ENCODE data around the gene ZBTB24. TPM values are rescaled to one million over a fixed set of nuclear protein-coding genes. Genes with fewer than 3 reads are reported as not detected.
A peak's percentile ranks its signal among the peaks of the same experiment; 100 is the strongest.

ZBTB24 gene
- total and polyA plus RNA-seq, 2 of the 13 experiments (the other 11 are each of a cell fraction or from before 2014, with no cell fraction given), result 1.5 to 6.2 TPM

DNA sequence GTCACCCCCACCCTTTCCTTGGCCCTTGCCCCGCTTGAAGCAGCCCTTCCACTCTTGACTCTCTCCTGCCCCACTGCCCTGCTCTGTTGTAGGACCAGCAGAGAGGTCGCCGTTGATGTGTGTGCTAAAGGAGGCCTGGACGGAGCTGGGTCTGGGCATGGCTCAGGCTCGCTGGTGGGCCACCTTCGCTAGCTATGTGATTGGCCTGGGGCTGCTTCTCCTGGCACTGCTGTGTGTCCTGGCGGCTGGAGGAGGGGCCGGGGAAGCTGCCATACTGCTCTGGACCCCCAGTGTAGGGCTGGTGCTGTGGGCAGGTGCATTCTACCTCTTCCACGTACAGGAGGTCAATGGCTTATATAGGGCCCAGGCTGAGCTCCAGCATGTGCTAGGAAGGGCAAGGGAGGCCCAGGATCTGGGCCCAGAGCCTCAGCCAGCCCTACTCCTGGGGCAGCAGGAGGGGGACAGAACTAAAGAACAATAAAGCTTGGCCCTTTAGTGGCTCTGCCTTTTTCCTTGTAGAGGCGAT, 39.5 kb downstream of the ZBTB24 start (continued):
- no peak for TF ChIP-seq RNF219 (CRISPR knock-in tag; IDR thresholded peaks at IDR 0.05)
- TF ChIP-seq NFKBIZ (CRISPR knock-in tag; IDR thresholded peaks at IDR 0.05), result no peak
- no peak for TF ChIP-seq HOXD1 (CRISPR knock-in tag; IDR thresholded peaks at IDR 0.05)
- TF ChIP-seq, protein P1, sequence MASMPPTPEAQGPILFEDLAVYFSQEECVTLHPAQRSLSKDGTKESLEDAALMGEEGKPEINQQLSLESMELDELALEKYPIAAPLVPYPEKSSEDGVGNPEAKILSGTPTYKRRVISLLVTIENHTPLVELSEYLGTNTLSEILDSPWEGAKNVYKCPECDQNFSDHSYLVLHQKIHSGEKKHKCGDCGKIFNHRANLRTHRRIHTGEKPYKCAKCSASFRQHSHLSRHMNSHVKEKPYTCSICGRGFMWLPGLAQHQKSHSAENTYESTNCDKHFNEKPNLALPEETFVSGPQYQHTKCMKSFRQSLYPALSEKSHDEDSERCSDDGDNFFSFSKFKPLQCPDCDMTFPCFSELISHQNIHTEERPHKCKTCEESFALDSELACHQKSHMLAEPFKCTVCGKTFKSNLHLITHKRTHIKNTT (CRISPR knock-in tag; IDR thresholded peaks at IDR 0.05), result no peak
- TF ChIP-seq RARG (CRISPR knock-in tag; IDR thresholded peaks at IDR 0.05; ENCODE audit: low read depth), result no peak

DNA sequence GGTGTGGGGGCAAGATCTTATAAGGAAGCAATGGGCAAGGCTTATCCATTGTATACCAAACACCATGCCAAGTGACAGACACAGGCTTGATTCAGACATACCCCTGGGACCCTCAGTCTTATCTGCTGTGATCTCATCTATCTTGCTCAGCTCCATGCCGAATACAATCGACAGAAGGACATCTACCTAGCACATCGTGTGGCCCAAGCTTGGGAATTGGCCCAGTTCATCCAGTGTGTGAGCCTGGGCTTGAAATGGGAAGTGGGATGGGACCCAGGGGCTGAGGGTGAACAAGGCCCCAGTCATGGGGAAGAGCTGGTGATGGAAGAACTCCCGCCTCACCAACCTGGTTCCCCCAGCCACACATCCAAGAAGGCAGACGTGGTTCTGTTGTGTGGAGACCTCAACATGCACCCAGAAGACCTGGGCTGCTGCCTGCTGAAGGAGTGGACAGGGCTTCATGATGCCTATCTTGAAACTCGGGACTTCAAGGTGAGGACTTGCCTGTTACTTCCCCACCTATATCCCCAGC, 40.6 kb downstream of the ZBTB24 start:
- no TSS peak for BruUV-seq (replicated peaks)
- Histone ChIP-seq H2AFZ (ENCODE audit: low read length) (no peak overlapping the region), H3K4me1 (ENCODE audit: insufficient read depth, low read length) (peaks cover 25% of the 10 kb centered on the region), H3K27ac (ENCODE audit: extremely low read length, insufficient read depth, low read length) (no peak overlapping the region), H3K4me3 (replicated peaks in 1 of 3; ENCODE audit: insufficient read depth in 1 of 3, low read depth in 2 of 3, low read length in 3 of 3) (no peak overlapping the region), H3K79me2 (ENCODE audit: insufficient read depth, low read length) (peaks cover 9% of the 10 kb centered on the region), H3K4me2 (ENCODE audit: low read depth, low read length) (peak overlapping the region; percentile 93; the same call in 1 of the 2 replicates), H3K36me3 (replicated peaks in 1 of 2; ENCODE audit: control insufficient read depth in 1 of 2, insufficient read depth in 2 of 2, low read length in 2 of 2) (peaks cover 2 to 10% of the 10 kb centered on the region in 2 experiments; a peak in 3 of 5 replicates), H3K27me3 (ENCODE audit: control insufficient read depth in 1 of 2, insufficient read depth in 2 of 2, low read length in 2 of 2) (no peaks in the 10 kb centered on the region; a peak in 1 of 5 replicates), H3K9me3 (ENCODE audit: low read length) (no peaks in the 10 kb centered on the region), H3K9ac (ENCODE audit: insufficient read depth, low read depth, low read length) (no peak overlapping the region), H4K20me1 (ENCODE audit: insufficient read depth, low read length) (no peaks in the 10 kb centered on the region)
- 96% methylated on average over 6 of the region's 6 CpGs for WGBS (ENCODE audit: low lambda C conversion rate)
- ChIA-PET CTCF (ENCODE audit: low intra/inter-chr PET ratio, low total read pairs) (no interaction called here), POLR2A (interaction anchor here (1.4 to 3.8 kb wide), 4 partner anchors 12 to 60 kb away, joined by 3 to 29 read pairs (median 13); partner anchors contain the start of genes CD164 and MICAL1)
- intact Hi-C loops (cut with micrococcal nuclease; ENCODE audit: unreplicated experiment), result no loop called here
- ATAC-seq (no peak), FAIRE-seq (no peak), DNase-seq (ENCODE audit: low spot score) (no peak)
- in situ Hi-C loops (cut with HindIII; ENCODE audit: extremely low pct_ligation_motif_present, low pct_unique_long_range_greater_than_20kb), result loop anchor here (5.0 kb wide), 1 partner anchor 60 kb away; the partner anchor contains the start of gene CD164
- no peak for TF ChIP-seq ZNF256 (CRISPR knock-in tag; conservative IDR thresholded peaks at IDR 0.05)
- no peak for TF ChIP-seq SRSF1 (optimal IDR thresholded peaks at IDR 0.05; ENCODE audit: low read depth, low read length)
- TF ChIP-seq, protein P2, sequence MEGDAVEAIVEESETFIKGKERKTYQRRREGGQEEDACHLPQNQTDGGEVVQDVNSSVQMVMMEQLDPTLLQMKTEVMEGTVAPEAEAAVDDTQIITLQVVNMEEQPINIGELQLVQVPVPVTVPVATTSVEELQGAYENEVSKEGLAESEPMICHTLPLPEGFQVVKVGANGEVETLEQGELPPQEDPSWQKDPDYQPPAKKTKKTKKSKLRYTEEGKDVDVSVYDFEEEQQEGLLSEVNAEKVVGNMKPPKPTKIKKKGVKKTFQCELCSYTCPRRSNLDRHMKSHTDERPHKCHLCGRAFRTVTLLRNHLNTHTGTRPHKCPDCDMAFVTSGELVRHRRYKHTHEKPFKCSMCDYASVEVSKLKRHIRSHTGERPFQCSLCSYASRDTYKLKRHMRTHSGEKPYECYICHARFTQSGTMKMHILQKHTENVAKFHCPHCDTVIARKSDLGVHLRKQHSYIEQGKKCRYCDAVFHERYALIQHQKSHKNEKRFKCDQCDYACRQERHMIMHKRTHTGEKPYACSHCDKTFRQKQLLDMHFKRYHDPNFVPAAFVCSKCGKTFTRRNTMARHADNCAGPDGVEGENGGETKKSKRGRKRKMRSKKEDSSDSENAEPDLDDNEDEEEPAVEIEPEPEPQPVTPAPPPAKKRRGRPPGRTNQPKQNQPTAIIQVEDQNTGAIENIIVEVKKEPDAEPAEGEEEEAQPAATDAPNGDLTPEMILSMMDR (CRISPR knock-in tag; IDR thresholded peaks at IDR 0.05), result no peak
- no peak for TF ChIP-seq CENPT (CRISPR knock-in tag; IDR thresholded peaks at IDR 0.05; ENCODE audit: low read depth)
- TF ChIP-seq KDM5B (CRISPR knock-in tag; IDR thresholded peaks at IDR 0.05; ENCODE audit: borderline replicate concordance), result no peak
- no peak for TF ChIP-seq ISX (CRISPR knock-in tag; conservative IDR thresholded peaks at IDR 0.05)
- no peak for TF ChIP-seq TEAD3 (CRISPR knock-in tag; optimal IDR thresholded peaks at IDR 0.05; ENCODE audit: borderline replicate concordance)
